A549 (cell line): ENCODE results near the gene YBX2. TPM values are rescaled to one million over a fixed set of nuclear protein-coding genes. Genes with fewer than 3 reads are reported as not detected.

ENCODE experiments used
- ATAC-seq, 2 experiments: fragments of 200-7000 bp in 1 of 2; fragments of >200 bp in 1 of 2; cut with Nextera tagmentation in 1 of 2; cut with Tn5 transposase in 1 of 2; 3 replicates each; pipeline versions ENCODE4 v1.8.0 to v1.9.1; 2018 to 2020; ENCODE audit warnings: mild to moderate bottlenecking in 1 of 2, moderate library complexity in 1 of 2
- CTCF ChIA-PET: fragments of 300-600 bp; sonication (Branson Sonifier 250); formaldehyde crosslinking; extraction: SDS; loops from one replicate; lab custom pipeline; 2021; ENCODE audit warnings: antibody characterized with exemption, inconsistent platforms; lab: Yijun Ruan, JAX
- POLR2A ChIA-PET: fragments of 350-600 bp; formaldehyde crosslinking; extraction: SDS; loops from one replicate; lab custom pipeline; 2021; ENCODE audit warnings: antibody characterized with exemption, inconsistent platforms; lab: Yijun Ruan, JAX
- DNase-seq, 2 experiments: peaks; one replicate each; pipeline versions ENCODE4 v3.0.0 to v3.0.0-alpha.2; 2011 to 2016; ENCODE audit warnings: low read depth in 1 of 2, low spot score in 1 of 2
- FAIRE-seq: peaks from 2 replicates; lab custom pipeline; 2011; peaks lifted over from hg19 to GRCh38; lab: Jason Lieb, UNC
- H3K27ac ChIP-seq, 2 experiments: fragments of >200 bp; sonication (Bioruptor Twin); formaldehyde crosslinking; 3 replicates each; pipeline ENCODE4 v1.5.1; 2016 to 2017
- H3K4me1 ChIP-seq: fragments of >200 bp; sonication (Bioruptor Twin); formaldehyde crosslinking; 3 replicates; pipeline ENCODE4 v1.6.1; 2016
- H3K4me2 ChIP-seq: fragments of >200 bp; sonication (Bioruptor Twin); formaldehyde crosslinking; 3 replicates; pipeline ENCODE4 v1.6.1; 2016
- H3K4me3 ChIP-seq: fragments of >200 bp; sonication (Bioruptor Twin); formaldehyde crosslinking; 3 replicates; pipeline ENCODE4 v1.5.1; 2016
- H3K9me3 ChIP-seq: fragments of >200 bp; sonication (Bioruptor Twin); formaldehyde crosslinking; 3 replicates; pipeline ENCODE4 v1.6.1; 2016
- CBX8 ChIP-seq: fragments of 200-600 bp; sonication (generic); IDR thresholded peaks from 2 replicates; pipeline ENCODE4 v1.6.1; 2016
- CHD2 ChIP-seq: fragments of 150-350 bp; IDR thresholded peaks from 2 replicates; pipeline ENCODE4 v1.6.1; 2014; ENCODE audit warnings: low read length; ENCODE audit not compliant: partially characterized antibody
- EHF ChIP-seq: fragments of 250-450 bp; sonication (Bioruptor Pico); IDR thresholded peaks from 2 replicates; pipeline ENCODE4 v1.5.0; 2020; ENCODE audit warnings: mild to moderate bottlenecking
- MAFK ChIP-seq: fragments of 450-650 bp; IDR thresholded peaks from 2 replicates; pipeline ENCODE4 v1.6.1; 2014; ENCODE audit not compliant: partially characterized antibody
- MAZ ChIP-seq: fragments of 150-350 bp; IDR thresholded peaks from 2 replicates; pipeline ENCODE4 v1.6.1; 2014; ENCODE audit warnings: antibody characterized with exemption, low read depth, low read length, borderline replicate concordance
- RCOR1 ChIP-seq: fragments of 150-350 bp; IDR thresholded peaks from 2 replicates; pipeline ENCODE4 v1.6.1; 2014; ENCODE audit warnings: antibody characterized with exemption, low read length, low read depth
- RNF2 ChIP-seq: fragments of 200-600 bp; sonication (generic); IDR thresholded peaks from 2 replicates; pipeline ENCODE4 v1.6.1; 2016; ENCODE audit warnings: low read depth, mild to moderate bottlenecking, antibody characterized with exemption, moderate library complexity, borderline replicate concordance
- SMC3 ChIP-seq: fragments of >200 bp; sonication (Bioruptor Twin); formaldehyde crosslinking; IDR thresholded peaks from 3 replicates; pipeline ENCODE4 v1.6.1; 2018; ENCODE audit warnings: inconsistent platforms
- SREBF2 ChIP-seq: fragments of 450-650 bp; IDR thresholded peaks from 2 replicates; pipeline ENCODE4 v1.6.1; 2014; ENCODE audit warnings: mild to moderate bottlenecking, moderate library complexity
- ZC3H11A ChIP-seq: fragments of 450-650 bp; IDR thresholded peaks from 2 replicates; pipeline ENCODE4 v1.6.1; 2014; ENCODE audit warnings: antibody characterized with exemption, mild to moderate bottlenecking
- ZNF302 ChIP-seq: fragments of 250-450 bp; sonication (Bioruptor Pico); IDR thresholded peaks from 2 replicates; pipeline ENCODE4 v1.9.0; 2021; ENCODE audit warnings: inconsistent platforms, mild to moderate bottlenecking, moderate library complexity
- WGBS: methylation state at CpG from one replicate; pipeline ENCODE4 v1.1.6; 2017; ENCODE audit errors: missing lambda C conversion rate; 5-methylcytosine and 5-hydroxymethylcytosine counted together
- polyA plus RNA-seq, 4 experiments: library from polyadenylated mRNA; depleted of rRNA in 3 of 4; stranded (reverse); fragments of >200 nt; fragmentation: RNase III in 1 of 4; extraction: RNeasy Plus Mini Kit Qiagen cat#74134 plus additional on column Dnase treatment in 1 of 4; gene quantifications; 2 replicates in 3 of 4; 3 replicates in 1 of 4; pipeline ENCODE4 v1.2.3, GENCODE V29; 2011 to 2017
- TF ChIP-seq, protein P1 (sequence below): IDR thresholded peaks from 2 replicates; pipeline ENCODE4 v1.6.1; 2012; ENCODE audit warnings: low read depth, borderline replicate concordance
- TF ChIP-seq, protein P2 (sequence below): fragments of 150-350 bp; IDR thresholded peaks from 2 replicates; pipeline ENCODE4 v1.6.1; 2014; ENCODE audit warnings: low read depth, mild to moderate bottlenecking, low read length
- TF ChIP-seq, protein P3 (sequence below): IDR thresholded peaks from 2 replicates; pipeline ENCODE4 v1.6.1; 2012
- TF ChIP-seq, protein P4 (sequence below): fragments of 250-450 bp; sonication (Bioruptor Pico); IDR thresholded peaks from 2 replicates; pipeline ENCODE4 v1.5.0; 2020; ENCODE audit warnings: low read depth, mild to moderate bottlenecking, moderate library complexity
- TF ChIP-seq, protein P5 (sequence below): fragments of 450-650 bp; IDR thresholded peaks from 2 replicates; pipeline ENCODE4 v1.6.1; 2014; ENCODE audit warnings: antibody characterized with exemption
- TF ChIP-seq, protein P6 (sequence below): fragments of 200-600 bp; sonication (generic); IDR thresholded peaks from 2 replicates; pipeline ENCODE4 v1.6.1; 2016; ENCODE audit warnings: antibody characterized with exemption, mild to moderate bottlenecking, moderate library complexity

YBX2 gene
- polyA plus RNA-seq, 2 of the 4 experiments (the other 2 are of a cell fraction) = 0.36 to 0.61 TPM

DNA sequence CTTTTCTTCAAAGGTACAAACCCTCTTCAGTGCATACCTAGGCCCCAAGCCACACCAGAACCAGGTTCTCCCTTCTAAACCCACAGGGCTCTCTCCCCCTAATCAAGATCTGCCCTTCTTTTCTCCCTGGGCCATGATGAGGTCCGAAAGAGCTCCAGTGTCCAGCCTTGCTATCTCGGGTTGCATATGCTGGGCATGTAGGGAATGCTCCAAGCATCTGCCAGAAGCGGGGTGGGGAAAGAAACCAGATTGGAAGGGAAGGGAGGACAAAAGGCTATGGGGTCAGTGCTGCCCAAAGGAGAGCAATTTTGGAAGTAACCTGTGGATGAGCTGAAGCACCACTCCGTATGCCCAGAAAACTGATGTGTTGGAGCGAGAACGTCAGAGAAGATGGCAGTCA lies 45.2 kb downstream of the YBX2 start:
- Histone ChIP-seq H3K9me3 (no peaks in the 10 kb centered on the region), H3K4me2 (peak overlapping the region; percentile 93), H3K4me3 (no peak overlapping the region), H3K27ac (peak overlapping the region in 1 of 2 experiments; percentile 2; a peak in 1 of 6 replicates), H3K4me1 (peaks cover 28% of the 10 kb centered on the region)
- FAIRE-seq = no peak
- no peak for DNase-seq
- ATAC-seq = no peak
- CTCF ChIA-PET = interaction anchor here (0.8 to 4.6 kb wide), 8 partner anchors 8 to 204 kb away, joined by 3 to 29 read pairs (median 4); partner anchors contain the start of gene SLC2A4
- TF ChIP-seq, protein P1, sequence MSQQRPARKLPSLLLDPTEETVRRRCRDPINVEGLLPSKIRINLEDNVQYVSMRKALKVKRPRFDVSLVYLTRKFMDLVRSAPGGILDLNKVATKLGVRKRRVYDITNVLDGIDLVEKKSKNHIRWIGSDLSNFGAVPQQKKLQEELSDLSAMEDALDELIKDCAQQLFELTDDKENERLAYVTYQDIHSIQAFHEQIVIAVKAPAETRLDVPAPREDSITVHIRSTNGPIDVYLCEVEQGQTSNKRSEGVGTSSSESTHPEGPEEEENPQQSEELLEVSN = no peak
- TF ChIP-seq, protein P2, sequence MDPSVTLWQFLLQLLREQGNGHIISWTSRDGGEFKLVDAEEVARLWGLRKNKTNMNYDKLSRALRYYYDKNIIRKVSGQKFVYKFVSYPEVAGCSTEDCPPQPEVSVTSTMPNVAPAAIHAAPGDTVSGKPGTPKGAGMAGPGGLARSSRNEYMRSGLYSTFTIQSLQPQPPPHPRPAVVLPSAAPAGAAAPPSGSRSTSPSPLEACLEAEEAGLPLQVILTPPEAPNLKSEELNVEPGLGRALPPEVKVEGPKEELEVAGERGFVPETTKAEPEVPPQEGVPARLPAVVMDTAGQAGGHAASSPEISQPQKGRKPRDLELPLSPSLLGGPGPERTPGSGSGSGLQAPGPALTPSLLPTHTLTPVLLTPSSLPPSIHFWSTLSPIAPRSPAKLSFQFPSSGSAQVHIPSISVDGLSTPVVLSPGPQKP = no peak
- TF ChIP-seq, protein P3, sequence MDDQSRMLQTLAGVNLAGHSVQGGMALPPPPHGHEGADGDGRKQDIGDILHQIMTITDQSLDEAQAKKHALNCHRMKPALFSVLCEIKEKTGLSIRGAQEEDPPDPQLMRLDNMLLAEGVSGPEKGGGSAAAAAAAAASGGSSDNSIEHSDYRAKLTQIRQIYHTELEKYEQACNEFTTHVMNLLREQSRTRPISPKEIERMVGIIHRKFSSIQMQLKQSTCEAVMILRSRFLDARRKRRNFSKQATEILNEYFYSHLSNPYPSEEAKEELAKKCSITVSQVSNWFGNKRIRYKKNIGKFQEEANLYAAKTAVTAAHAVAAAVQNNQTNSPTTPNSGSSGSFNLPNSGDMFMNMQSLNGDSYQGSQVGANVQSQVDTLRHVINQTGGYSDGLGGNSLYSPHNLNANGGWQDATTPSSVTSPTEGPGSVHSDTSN = no peak
- TF ChIP-seq CBX8 (no peak), EHF (CRISPR knock-in tag) (no peak), MAFK (no peak), MAZ (no peak)
- TF ChIP-seq, protein P4, sequence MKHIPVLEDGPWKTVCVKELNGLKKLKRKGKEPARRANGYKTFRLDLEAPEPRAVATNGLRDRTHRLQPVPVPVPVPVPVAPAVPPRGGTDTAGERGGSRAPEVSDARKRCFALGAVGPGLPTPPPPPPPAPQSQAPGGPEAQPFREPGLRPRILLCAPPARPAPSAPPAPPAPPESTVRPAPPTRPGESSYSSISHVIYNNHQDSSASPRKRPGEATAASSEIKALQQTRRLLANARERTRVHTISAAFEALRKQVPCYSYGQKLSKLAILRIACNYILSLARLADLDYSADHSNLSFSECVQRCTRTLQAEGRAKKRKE (CRISPR knock-in tag) = no peak
- POLR2A ChIA-PET = no interaction called here
- WGBS = 88% methylated on average over 6 of the region's 6 CpGs

DNA sequence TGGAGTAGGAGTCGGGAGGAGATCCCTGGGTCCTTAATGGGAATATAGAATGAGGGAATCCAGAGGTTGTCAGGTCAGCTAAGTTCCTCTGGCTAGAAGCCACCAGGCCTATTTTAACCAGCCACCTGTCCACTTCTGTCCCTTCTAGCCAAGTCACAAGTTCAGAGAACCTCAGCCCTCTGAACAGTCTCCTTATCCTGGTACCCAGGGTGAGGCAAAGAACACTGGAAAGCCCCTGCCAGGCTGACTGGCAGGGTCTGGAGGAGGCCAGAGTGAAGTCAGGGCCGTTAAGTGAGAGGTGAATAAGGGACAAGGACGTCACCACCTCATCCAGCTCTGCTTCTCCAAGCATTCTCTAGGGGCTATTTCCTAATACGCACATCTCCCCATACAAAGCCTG lies 45.6 kb downstream of the YBX2 start:
- WGBS = 84% methylated on average over 4 of the region's 4 CpGs
- DNase-seq (no peak), FAIRE-seq (no peak), ATAC-seq (no peak)
- TF ChIP-seq CHD2 (no peak), MAFK (no peak), ZNF302 (CRISPR knock-in tag) (no peak), ZC3H11A (no peak), SREBF2 (no peak), RNF2 (no peak), RCOR1 (no peak), SMC3 (no peak)
- TF ChIP-seq, protein P2 = no peak
- TF ChIP-seq, protein P5, sequence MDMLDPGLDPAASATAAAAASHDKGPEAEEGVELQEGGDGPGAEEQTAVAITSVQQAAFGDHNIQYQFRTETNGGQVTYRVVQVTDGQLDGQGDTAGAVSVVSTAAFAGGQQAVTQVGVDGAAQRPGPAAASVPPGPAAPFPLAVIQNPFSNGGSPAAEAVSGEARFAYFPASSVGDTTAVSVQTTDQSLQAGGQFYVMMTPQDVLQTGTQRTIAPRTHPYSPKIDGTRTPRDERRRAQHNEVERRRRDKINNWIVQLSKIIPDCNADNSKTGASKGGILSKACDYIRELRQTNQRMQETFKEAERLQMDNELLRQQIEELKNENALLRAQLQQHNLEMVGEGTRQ = no peak
- TF ChIP-seq, protein P6, sequence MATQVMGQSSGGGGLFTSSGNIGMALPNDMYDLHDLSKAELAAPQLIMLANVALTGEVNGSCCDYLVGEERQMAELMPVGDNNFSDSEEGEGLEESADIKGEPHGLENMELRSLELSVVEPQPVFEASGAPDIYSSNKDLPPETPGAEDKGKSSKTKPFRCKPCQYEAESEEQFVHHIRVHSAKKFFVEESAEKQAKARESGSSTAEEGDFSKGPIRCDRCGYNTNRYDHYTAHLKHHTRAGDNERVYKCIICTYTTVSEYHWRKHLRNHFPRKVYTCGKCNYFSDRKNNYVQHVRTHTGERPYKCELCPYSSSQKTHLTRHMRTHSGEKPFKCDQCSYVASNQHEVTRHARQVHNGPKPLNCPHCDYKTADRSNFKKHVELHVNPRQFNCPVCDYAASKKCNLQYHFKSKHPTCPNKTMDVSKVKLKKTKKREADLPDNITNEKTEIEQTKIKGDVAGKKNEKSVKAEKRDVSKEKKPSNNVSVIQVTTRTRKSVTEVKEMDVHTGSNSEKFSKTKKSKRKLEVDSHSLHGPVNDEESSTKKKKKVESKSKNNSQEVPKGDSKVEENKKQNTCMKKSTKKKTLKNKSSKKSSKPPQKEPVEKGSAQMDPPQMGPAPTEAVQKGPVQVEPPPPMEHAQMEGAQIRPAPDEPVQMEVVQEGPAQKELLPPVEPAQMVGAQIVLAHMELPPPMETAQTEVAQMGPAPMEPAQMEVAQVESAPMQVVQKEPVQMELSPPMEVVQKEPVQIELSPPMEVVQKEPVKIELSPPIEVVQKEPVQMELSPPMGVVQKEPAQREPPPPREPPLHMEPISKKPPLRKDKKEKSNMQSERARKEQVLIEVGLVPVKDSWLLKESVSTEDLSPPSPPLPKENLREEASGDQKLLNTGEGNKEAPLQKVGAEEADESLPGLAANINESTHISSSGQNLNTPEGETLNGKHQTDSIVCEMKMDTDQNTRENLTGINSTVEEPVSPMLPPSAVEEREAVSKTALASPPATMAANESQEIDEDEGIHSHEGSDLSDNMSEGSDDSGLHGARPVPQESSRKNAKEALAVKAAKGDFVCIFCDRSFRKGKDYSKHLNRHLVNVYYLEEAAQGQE = no peak
- Histone ChIP-seq H3K4me2 (peak overlapping the region; percentile 93), H3K4me3 (no peak overlapping the region), H3K4me1 (peaks cover 26% of the 10 kb centered on the region), H3K9me3 (no peaks in the 10 kb centered on the region), H3K27ac (peak overlapping the region in 1 of 2 experiments; percentile 2; a peak in 1 of 6 replicates)
- POLR2A ChIA-PET = interaction anchor here (0.5 kb wide), 1 partner anchor 155 kb away, joined by 3 read pairs; the partner anchor contains the start of gene TMEM256
- CTCF ChIA-PET = interaction anchor here (0.8 to 4.6 kb wide), 6 partner anchors 8 to 98 kb away, joined by 3 to 29 read pairs (median 4); partner anchors contain the start of gene SLC2A4
